GM10248 (cell line): ENCODE results near the gene ZKSCAN8.
A peak's percentile ranks its signal among the peaks of the same experiment; 100 is the strongest.
"Not testable (repeated sequence)": the region's sequence is repeated elsewhere in the genome, so short reads cannot be mapped to it uniquely, and the experiment has no call there.

ENCODE experiments used
- CTCF ChIA-PET: fragments of 300-600 bp; sonication (Branson Sonifier 250); formaldehyde crosslinking; extraction: SDS; loops from one replicate; lab custom pipeline; 2021; ENCODE audit warnings: antibody characterized with exemption; lab: Yijun Ruan, JAX
- POLR2A ChIA-PET: fragments of 350-650 bp; sonication (Branson Sonifier 250); formaldehyde crosslinking; extraction: SDS; loops from one replicate; lab custom pipeline; 2020; ENCODE audit warnings: antibody characterized with exemption; lab: Yijun Ruan, JAX
- DNase-seq: peaks from one replicate; pipeline ENCODE4 v3.0.0; 2012; ENCODE audit errors: extremely low spot score
- CTCF ChIP-seq: IDR thresholded peaks from 2 replicates; pipeline ENCODE4 v1.5.1; 2012; ENCODE audit warnings: mild to moderate bottlenecking, low read depth; ENCODE audit errors: extremely low read depth, missing control alignments, control extremely low read depth

ZKSCAN8 gene

GRCh38 chr6:28141500-28142329 lies at the start of gene ZKSCAN8:
Gene ZKSCAN8 (plus strand): TSS chr6:28141883. CDS start chr6:28148408, 6,525 bp downstream.
- ChIA-PET POLR2A (interaction anchor here (0.6 to 0.9 kb wide), 2 partner anchors 12 to 376 kb away, joined by 3 to 4 read pairs; no protein-coding TSS in a partner anchor), CTCF (interaction anchor here (1.1 to 3.3 kb wide), 6 partner anchors 12 to 215 kb away, joined by 3 to 17 read pairs (median 4); no protein-coding TSS in a partner anchor)
- DNase-seq, result peak; percentile 91
- no peak for TF ChIP-seq CTCF

GRCh38 chr6:28102222-28102621 lies 39.5 kb upstream of the ZKSCAN8 start:
- POLR2A ChIA-PET, CTCF ChIA-PET, DNase-seq: not testable (repeated sequence)

GRCh38 chr6:28102699-28103098 lies 39.0 kb upstream of the ZKSCAN8 start:
- DNase-seq, POLR2A ChIA-PET, CTCF ChIA-PET: not testable (repeated sequence)

- peak; percentile 92 for DNase-seq
- ChIA-PET POLR2A (interaction anchor here (0.7 to 1.0 kb wide), 4 partner anchors 21 to 212 kb away, joined by 3 read pairs; partner anchors contain the start of gene ZNF165), CTCF (interaction anchor here (0.8 to 2.2 kb wide), 17 partner anchors 8 to 819 kb away, joined by 3 to 20 read pairs (median 5); partner anchors contain the start of genes TRIM27 and ZSCAN16)
- TF ChIP-seq CTCF, result peak; percentile 50
These were observed 37.1 kb upstream of the ZKSCAN8 start for GRCh38 chr6:28104392-28105244.

GRCh38 chr6:28105245-28105639 lies 36.4 kb upstream of the ZKSCAN8 start:
- peak; percentile 13 for TF ChIP-seq CTCF
- CTCF ChIA-PET, result interaction anchor here (0.8 to 2.2 kb wide), 17 partner anchors 8 to 819 kb away, joined by 3 to 20 read pairs (median 5); partner anchors contain the start of genes TRIM27 and ZSCAN16
- POLR2A ChIA-PET, result interaction anchor here (0.8 to 1.0 kb wide), 3 partner anchors 20 to 27 kb away, joined by 3 read pairs; partner anchors contain the start of gene ZNF165
- DNase-seq, result peak; percentile 29

GRCh38 chr6:28107506-28107905 lies 34.2 kb upstream of the ZKSCAN8 start:
- DNase-seq, result no peak
- ChIA-PET POLR2A (no interaction called here), CTCF (interaction anchor here (1.0 to 2.6 kb wide), 3 partner anchors 10 to 18 kb away, joined by 3 to 9 read pairs (median 3); no protein-coding TSS in a partner anchor)
- no peak for TF ChIP-seq CTCF

GRCh38 chr6:28111964-28112363 lies 29.7 kb upstream of the ZKSCAN8 start:
- ChIA-PET CTCF (interaction anchor here (0.6 to 1.0 kb wide), 3 partner anchors 34 to 206 kb away, joined by 3 read pairs; no protein-coding TSS in a partner anchor), POLR2A (no interaction called here)
- TF ChIP-seq CTCF, result no peak
- DNase-seq, result no peak
